Measurements from ENCODE around the gene ITGB6. TPM values are rescaled to one million over a fixed set of nuclear protein-coding genes. Genes with fewer than 3 reads are reported as not detected.

ITGB6 gene
- total RNA-seq, 1 donor from 2014 or later, result not detected

DNA sequence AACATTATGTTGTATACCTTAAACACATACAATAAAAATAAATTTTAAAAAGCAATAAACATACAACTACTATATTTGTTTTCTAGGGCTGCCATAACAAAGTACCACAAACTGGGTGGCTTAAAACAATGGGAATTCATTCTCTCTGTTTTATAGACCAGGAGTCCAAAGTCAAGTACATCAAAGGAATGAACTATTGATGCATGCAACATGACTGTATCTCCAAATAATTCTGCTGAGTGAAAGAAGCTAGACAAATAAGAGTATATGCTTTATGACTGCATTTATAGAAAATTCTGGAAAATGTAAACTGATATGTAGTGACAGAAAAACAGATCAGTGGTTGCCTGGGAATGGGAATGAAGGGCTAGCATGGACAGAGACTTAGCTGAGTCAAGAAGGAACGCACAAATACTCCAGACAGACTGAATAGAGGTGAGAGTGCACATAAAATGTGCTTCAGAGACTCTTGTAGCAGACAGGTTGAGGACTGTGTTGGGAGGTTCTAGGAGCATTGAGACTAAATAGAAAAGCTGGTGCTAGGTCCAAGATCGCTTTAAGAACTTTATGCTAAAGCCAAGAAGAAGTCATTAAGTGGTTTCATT, 126.7 kb downstream of the ITGB6 start:
- ATAC-seq (no peak), DNase-seq (ENCODE audit: low spot score) (no peak)
- intact Hi-C loops (cut with DNase I), result no loop called here

DNA sequence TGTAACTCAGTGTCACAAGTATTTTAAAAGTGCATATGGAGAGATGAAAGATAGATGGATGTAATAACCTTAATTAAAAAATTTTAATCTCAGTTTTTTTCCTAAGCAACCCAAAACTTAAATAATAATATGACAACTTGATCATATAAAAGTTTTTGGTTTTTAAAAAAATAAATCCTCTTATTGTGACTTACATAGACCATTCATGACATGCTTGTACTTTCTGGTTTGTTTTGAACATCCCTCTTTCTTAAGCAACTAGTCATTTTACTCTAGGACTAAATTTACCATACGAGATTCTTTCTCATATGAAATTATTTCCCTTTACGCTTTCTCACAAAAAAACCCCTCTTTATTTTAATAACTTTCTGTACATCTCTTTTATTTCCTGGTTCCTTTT, 131.2 kb downstream of the ITGB6 start:
- no peak for DNase-seq (ENCODE audit: low spot score)
- intact Hi-C loops (cut with DNase I), result no loop called here
- no peak for ATAC-seq

DNA sequence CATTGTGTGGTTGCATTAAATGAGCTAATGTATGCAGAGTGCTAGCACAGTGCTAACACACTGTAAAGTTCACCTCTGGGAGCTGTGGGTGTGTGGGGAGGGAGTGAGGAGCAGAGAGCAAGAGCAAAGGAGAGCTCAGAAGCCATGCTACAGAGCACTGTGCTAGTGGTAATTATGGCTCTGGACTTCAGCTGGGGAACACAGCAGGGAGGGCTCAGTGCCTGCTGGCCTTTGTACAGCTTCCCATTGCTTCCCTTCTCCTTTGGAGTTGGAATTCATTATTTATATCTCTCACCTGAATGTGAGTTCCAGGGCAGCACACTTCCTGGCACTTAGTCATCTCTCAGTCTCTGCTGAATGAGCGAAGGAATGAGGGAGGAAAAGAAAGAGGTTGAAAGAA, 135.2 kb downstream of the ITGB6 start:
- ATAC-seq, result no peak
- no peak for DNase-seq (ENCODE audit: low spot score)
- intact Hi-C loops (cut with DNase I), result no loop called here

DNA sequence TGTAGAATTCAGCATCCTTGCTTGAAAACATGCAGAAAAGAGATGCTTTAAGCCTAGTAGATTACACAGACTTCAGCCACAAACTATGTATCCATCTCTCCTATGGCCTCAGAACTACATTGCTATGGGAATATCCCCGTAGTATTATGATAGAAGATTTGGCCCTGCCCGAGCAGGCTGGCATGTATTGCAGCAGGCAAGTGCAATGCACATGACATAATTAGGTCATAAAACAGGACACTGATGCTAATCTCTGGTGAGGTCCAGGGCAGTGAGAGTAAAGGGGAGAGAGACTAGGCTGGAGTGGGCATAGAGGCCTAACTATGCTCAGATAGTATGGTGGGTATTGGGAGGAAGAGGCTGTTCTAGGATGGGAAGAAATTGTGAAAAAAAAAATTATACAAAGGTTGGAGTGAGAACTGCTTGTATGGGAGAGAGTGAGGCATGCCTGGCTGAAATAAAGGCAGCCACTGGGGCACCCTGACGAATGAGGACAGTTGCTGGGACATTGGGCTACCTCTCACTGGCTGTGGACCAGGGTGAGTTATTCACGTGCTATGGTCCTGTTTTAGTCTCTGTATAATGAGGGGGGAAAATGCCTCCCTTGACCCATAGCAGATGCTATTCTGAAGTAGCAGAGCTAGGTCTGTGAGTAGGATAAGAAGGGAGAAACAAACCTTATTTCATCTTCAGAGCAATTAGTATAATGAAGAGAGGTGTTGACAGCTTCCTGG, 136.0 kb downstream of the ITGB6 start:
- intact Hi-C loops (cut with DNase I), result no loop called here
- DNase-seq (ENCODE audit: low spot score) (no peak), ATAC-seq (no peak)

DNA sequence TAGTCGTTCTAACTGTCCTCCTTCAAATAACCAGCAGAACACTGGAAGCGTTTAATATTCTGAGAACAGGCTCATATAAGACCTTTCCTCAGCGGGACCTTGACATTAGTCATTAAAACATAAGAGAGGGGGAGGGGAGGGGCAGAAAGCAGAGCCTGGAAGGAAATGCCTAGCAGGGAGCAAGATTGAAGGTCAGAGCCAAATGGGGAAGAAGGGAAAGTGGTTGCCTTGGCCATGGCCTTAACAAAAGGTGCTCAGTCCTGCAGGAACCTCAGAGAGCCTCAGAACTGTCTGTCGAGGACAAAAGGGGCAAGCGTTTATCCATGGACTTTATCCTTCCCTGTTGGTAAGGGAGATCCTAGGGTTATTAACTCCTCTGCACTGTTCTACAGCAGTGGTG, 136.8 kb downstream of the ITGB6 start:
- ATAC-seq (peak; percentile 11), DNase-seq (ENCODE audit: low spot score) (no peak)
- intact Hi-C loops (cut with DNase I), result no loop called here

DNA sequence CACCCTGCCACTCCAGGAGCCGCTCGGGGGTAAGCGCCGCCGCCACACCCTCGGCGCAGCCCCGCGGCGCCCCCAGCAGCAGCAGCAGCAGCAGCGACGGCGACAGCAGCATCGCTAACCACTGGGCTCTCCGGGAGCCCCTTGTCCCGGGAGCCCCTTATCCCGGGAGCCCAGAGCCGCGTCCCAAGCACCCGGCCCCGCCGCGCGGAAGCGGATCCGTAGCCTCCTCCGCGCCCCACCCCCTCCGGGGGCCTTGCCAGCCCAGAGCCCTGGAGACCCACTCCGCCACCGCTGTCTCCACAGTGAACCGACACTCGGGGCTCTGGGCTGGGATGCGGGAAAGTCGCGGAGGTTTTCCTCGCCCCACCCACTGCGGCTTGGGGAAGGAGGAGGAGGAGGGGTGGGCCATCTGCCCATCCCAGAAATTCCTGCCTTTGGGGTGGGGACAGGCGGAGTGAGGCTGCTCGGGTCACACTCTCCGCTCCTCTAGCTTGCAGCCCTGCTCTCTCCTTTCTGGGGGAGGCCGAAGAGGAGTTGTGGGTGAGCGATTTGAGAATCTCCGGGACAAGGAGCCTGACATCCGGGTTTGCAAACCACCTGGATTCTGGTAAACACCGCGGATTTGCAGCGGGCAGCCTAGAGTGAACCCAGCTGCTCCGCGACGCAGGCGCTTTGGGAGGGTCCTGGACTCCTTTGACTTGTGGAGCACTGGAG, 137.6 kb downstream of the ITGB6 start, which contains the start of gene PLA2R1:
TSS of gene PLA2R1 (minus strand) at position 324 of the 714 bp plus-strand sequence. CDS start at position 112, 212 bp downstream.
- peak; percentile 78 for DNase-seq (ENCODE audit: low spot score)
- peak; percentile 89 for ATAC-seq
- intact Hi-C loops (cut with DNase I), result no loop called here

DNA sequence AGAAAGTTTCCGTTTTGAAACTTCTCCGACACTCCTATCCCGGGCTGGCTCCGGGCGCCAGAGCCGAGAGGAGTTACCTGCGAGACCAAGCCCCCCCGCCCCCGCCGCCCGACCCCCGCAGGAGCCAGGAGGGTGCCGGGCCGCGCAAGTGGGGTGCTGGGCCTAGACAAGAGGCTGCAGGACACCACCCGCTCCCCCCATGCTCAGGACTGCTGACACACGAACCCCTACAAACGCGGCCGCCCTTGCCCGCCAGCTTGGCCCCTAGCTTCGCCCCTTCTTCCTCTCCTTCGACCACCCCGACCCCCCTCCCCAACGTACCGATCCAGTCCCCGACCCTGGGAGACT, 138.2 kb downstream of the ITGB6 start:
- intact Hi-C loops (cut with DNase I), result no loop called here
- ATAC-seq, result peak; percentile 29
- no peak for DNase-seq (ENCODE audit: low spot score)

DNA sequence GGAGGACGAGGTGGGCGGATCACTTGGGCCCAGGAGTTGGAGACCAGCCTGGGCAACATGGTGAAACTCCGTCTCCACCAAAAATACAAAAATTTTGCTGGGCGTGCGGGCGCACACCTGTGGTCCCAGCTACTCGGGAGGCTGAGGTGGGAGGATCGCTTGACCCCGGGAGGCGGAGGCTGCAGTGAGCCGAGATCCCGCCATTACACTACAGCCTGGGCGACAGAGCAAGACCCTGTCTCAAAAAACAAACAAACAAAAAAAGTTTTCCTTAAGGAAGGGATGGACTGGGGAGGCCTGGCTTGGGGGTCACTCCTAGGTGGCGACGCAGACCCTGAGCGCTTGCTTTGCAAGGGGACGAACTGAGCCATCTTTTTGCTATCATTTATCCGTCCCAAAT, 138.5 kb downstream of the ITGB6 start:
- ATAC-seq (no peak), DNase-seq (ENCODE audit: low spot score) (no peak)
- intact Hi-C loops (cut with DNase I), result no loop called here

DNA sequence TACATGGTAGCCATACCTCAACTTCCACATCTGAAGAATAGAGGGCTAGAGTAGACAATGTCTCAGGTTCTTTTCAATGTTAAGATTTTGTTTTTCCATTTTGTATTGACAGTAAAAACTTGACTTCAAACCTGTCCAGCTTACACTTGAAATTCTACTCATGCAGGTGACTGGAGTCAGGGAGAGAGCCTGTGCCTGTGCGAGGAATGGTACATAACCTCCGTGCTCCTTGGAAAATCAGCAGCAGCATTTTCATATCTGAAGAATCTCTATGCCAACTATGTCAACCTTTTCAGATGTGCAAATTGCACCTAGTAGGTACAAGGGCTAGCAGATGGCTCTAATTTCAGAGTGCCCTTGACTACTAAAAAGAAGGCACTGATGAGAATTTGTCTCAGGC, 139.8 kb downstream of the ITGB6 start:
- ATAC-seq, result no peak
- intact Hi-C loops (cut with DNase I), result no loop called here
- DNase-seq (ENCODE audit: low spot score), result no peak

DNA sequence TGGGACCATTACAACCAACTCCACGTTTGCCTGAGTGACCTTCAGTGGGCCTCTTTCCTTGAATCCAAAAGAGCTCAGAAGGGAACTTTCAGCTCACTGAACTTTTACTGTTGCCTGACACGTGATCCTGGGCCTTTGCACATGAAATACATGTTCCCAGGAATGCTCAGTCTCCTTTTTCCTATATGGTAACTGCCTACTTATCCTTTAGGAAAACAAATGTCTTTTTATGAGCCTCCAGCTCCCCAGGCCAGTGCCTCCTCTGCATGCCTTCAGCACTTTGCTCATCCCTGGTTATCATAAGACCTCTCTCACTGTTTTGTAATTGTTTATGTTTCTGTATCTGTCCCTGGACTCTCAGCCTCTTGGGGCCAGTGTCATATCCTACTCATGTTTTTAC, 142.7 kb downstream of the ITGB6 start:
- intact Hi-C loops (cut with DNase I), result no loop called here
- no peak for ATAC-seq
- DNase-seq (ENCODE audit: low spot score), result no peak

DNA sequence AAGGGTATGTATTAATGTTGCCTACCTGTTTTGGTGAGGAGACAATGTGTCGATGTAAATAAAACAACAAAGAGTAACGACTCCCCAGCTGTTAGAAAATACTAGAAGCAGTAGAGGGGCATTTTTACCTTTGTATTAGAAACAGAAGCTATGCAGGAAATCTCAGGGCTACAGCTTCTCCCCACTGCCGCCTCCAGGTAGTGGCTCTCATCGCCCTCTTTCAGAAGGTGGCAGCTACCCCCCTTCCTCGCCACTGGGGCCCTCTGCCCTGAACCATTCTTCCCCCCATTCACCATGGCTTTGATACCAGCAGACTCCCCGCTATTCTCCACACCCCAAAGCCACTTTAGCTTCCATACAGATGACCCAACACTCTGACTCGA, 144.4 kb downstream of the ITGB6 start:
- intact Hi-C loops (cut with DNase I), result no loop called here
- ATAC-seq, result no peak
- no peak for DNase-seq (ENCODE audit: low spot score)

DNA sequence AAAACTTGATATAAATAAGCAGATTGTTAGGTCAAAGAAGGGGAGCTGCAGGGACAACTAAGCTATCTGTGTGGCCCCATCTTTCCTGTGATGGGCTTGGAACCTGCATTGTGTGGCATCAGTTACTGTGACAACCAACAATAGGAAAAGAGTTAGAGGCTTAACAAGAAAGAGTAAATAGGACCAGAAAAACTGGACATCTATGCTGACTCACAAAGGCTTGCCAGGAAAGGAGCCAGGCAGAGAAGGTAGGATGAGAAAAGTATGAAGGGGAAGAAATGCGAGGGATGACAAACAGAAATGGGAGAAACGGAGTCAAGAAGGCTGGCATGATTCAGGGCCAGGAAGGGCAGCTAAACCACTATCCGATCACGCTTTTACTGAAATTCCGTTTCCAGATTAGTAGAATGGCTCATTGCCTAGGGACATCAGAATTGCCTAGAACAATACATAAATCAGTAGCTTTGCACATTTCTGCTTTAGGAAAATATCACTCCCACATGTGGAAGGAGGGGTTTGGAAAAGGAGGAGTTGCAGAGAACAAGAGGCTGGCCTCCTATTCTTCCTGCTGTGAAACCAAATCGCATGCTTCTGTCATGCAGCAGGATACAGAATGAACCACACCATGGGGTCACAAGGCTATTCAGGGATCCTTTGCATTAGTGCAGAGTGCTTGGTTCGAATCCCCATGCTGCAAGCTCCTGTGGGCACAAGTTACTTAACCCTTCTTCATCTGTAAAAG, 144.9 kb downstream of the ITGB6 start:
- DNase-seq (ENCODE audit: low spot score), result no peak
- intact Hi-C loops (cut with DNase I), result no loop called here
- ATAC-seq, result peak; percentile 77

DNA sequence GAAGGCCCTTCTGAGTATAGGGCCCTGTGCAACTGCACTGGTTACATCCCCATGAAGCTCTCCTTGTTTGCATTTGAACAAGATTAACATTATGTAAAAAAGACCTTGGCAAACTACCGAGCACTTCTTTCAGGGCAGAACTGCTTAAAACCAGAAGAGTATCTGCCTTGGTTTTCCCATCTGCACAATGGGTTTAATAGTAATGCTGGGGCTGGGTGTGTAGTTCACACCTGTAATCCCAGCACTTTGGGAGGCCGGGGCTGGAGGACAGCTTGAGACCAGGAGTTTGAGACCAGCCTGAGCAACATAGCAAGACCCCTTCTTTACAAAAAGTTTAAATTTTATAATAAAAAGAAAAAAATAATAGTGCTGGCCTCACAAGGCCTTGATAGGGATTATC, 146.1 kb downstream of the ITGB6 start:
- ATAC-seq (no peak), DNase-seq (ENCODE audit: low spot score) (no peak)
- intact Hi-C loops (cut with DNase I), result no loop called here

DNA sequence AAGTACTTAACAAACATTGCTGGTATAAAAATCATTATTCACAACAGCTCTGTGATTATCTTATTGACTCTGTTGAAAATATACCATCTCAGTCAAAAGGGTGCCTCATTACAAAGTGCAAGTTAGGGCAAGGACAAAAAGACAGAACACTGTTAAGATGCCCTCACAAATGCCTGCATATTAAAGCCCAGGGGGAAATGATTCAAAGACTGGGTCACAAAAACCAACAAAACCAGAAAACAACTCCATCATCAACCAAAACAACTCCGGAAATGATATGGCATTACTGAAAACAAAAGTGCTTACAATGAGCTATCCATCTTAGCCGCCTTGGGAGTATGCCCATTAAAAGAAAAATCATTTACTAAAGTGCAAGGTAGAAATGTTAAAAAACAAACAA, 147.5 kb downstream of the ITGB6 start:
- intact Hi-C loops (cut with DNase I), result no loop called here
- ATAC-seq (no peak), DNase-seq (ENCODE audit: low spot score) (no peak)

DNA sequence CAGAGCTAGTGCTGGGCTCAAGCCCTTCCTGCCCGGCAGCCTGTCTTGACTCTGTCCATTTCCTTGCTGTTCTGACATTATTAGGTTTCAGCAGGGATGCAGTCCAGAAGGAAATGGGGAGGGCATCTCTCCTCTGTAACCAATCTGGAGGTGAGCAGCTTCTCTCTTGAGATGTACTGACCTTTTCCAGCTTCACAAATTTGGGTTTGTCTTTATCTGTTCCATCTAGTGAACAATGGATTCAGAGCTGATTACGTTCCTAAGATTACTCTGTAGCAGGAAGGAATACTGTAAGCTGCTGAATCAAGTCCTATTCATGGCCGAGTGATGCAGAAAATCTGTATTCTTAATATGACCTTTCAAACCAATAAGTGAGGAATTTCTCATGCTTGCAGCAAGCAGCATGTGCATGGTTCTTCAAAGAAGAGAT, 148.7 kb downstream of the ITGB6 start:
- peak; percentile 45 for ATAC-seq
- intact Hi-C loops (cut with DNase I), result no loop called here
- no peak for DNase-seq (ENCODE audit: low spot score)

DNA sequence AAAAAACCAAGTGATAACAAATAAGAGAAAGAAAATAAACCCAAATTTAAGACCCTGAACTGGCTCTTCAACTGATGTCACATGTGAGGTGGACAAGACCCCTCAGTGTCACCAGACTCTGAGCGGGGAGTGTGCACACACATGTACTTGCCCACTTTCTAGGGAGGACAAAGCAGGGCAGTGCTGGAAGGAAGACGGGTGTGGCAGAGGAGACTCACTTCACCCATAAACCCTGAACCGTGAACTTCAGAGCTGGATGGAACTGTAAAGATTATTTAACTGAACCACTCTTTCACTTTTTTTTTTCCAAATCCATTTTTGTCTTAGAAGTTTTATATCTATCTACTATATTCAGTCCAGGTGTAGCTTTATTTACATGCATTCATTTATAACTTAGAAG, 149.9 kb downstream of the ITGB6 start:
- no peak for ATAC-seq
- intact Hi-C loops (cut with DNase I), result no loop called here
- no peak for DNase-seq (ENCODE audit: low spot score)

Data from sciatic nerve (tissue), 2 donors.